Measurements from ENCODE around the gene WFDC10A. TPM values are rescaled to one million over a fixed set of nuclear protein-coding genes. Genes with fewer than 3 reads are reported as not detected.

WFDC10A gene
- total and polyA plus RNA-seq, 2 donors (not counting 3 experiments of a cell fraction or from before 2014, with no cell fraction given) = not detected

DNA sequence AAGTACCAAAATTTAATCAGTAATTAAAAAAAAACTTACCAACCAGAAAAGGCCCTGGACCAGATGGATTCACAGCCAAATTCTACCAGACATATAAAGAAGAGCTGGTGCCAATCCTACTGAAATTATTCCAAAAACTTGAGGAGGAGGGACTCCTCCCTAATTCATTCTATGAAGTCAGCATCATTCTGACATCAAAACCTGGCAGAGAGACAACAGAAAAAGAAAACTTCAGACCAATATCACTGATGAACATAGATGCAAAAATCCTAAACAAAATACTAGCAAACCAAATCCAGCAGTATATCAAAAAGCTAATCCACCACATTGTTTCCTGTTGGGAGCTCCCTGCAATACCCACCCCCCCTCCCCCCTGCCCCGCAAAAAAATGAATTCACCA is 40.6 kb downstream of the WFDC10A start, which contains the start of gene WFDC11:
TSS of gene WFDC11 (minus strand) at position 101 of the 400 bp plus-strand sequence. CDS start 19,639 bp downstream, outside the sequence.
- H3K27me3 ChIP-seq (ENCODE audit: control insufficient read depth in 2 of 2, insufficient read depth in 2 of 2, low read length in 2 of 2) = no peaks in the 10 kb centered on the region
- no peak within 1 kb of the TSS for H3K27ac ChIP-seq (ENCODE audit: insufficient read depth, low read depth, low read length)
- DNase-seq (ENCODE audit: low read depth, low spot score) (no peak), FAIRE-seq (no peak)
- H3K4me3 ChIP-seq (replicated peaks in 1 of 3; ENCODE audit: insufficient read depth in 1 of 3, low read depth in 1 of 3, low read length in 3 of 3) = no peak within 1 kb of the TSS
- H3K9ac ChIP-seq (replicated peaks; ENCODE audit: extremely low read depth, insufficient read depth, low read length) = no peak within 1 kb of the TSS
- no TSS peak for BruUV-seq (replicated peaks)
- no peaks in the 10 kb centered on the region for H3K9me1 ChIP-seq (replicated peaks; ENCODE audit: control insufficient read depth, extremely low read depth, insufficient read depth, low read length)
- no peaks in the 10 kb centered on the region for H3K79me2 ChIP-seq (ENCODE audit: control insufficient read depth, insufficient read depth, low read length)
- no peak within 1 kb of the TSS for H3K4me2 ChIP-seq (ENCODE audit: insufficient read depth, low read length)
- CTCF ChIA-PET = interaction anchor here (0.8 kb wide), 1 partner anchor 101 kb away, joined by 3 read pairs; no protein-coding TSS in a partner anchor
- POLR2A ChIA-PET = no interaction called here
- H3K9me3 ChIP-seq (replicated peaks; ENCODE audit: control insufficient read depth, insufficient read depth, low read length) = no peaks in the 10 kb centered on the region
- no peaks in the 10 kb centered on the region for H3K36me3 ChIP-seq (ENCODE audit: control insufficient read depth in 2 of 2, extremely low read depth in 1 of 2, insufficient read depth in 2 of 2, low read length in 2 of 2)
- H3K4me1 ChIP-seq (ENCODE audit: control insufficient read depth, extremely low read depth, insufficient read depth, low read length) = no peaks in the 10 kb centered on the region
- H4K20me1 ChIP-seq (replicated peaks; ENCODE audit: control insufficient read depth, extremely low read depth, insufficient read depth, low read length) = no peaks in the 10 kb centered on the region
- dilution Hi-C loops (cut with MboI; ENCODE audit: extremely low pct_ligation_motif_present, low sequenced_read_pairs) (no loop called here), intact Hi-C loops (cut with micrococcal nuclease) (no loop called here)
- no peak within 1 kb of the TSS for H2AFZ ChIP-seq (ENCODE audit: low read depth, low read length)
- TF ChIP-seq JUN (IDR thresholded peaks at IDR 0.05; ENCODE audit: borderline replicate concordance, insufficient read depth, insufficient read length, low read depth) (no peak), GATA2 (IDR thresholded peaks at IDR 0.05; ENCODE audit: insufficient read depth, insufficient read length, low read depth, low read length) (no peak), FOS (IDR thresholded peaks at IDR 0.05; ENCODE audit: borderline replicate concordance, insufficient read depth, low read length) (no peak), POLR2AphosphoS5 (IDR thresholded peaks at IDR 0.05; ENCODE audit: insufficient read depth, low read depth, low read length) (no peak)
- TF ChIP-seq, protein P1, sequence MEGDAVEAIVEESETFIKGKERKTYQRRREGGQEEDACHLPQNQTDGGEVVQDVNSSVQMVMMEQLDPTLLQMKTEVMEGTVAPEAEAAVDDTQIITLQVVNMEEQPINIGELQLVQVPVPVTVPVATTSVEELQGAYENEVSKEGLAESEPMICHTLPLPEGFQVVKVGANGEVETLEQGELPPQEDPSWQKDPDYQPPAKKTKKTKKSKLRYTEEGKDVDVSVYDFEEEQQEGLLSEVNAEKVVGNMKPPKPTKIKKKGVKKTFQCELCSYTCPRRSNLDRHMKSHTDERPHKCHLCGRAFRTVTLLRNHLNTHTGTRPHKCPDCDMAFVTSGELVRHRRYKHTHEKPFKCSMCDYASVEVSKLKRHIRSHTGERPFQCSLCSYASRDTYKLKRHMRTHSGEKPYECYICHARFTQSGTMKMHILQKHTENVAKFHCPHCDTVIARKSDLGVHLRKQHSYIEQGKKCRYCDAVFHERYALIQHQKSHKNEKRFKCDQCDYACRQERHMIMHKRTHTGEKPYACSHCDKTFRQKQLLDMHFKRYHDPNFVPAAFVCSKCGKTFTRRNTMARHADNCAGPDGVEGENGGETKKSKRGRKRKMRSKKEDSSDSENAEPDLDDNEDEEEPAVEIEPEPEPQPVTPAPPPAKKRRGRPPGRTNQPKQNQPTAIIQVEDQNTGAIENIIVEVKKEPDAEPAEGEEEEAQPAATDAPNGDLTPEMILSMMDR (IDR thresholded peaks at IDR 0.05; ENCODE audit: extremely low read depth in 1 of 2, insufficient read depth in 1 of 2, low read depth in 1 of 2, low read length in 2 of 2) = no peak

DNA sequence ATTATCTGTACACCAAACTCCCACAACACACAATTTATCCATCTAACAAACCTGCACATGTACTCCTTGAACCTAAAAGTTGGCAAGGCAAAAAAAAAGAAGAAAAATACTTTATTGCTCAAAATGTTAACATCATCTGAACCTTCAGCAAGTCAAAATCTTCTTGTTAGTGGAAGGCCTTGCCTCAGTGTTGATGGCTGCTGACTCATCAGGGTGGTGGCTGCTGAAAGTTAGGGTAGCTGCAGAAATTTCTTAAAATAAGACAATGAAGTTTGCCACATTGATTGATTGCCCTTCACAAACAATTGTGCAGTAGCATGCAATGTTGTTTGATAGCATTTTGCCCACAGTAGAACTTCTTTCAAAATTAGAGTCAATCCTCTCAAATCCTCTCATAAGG is 43.2 kb downstream of the WFDC10A start:
- POLR2A ChIA-PET = no interaction called here
- intact Hi-C loops (cut with micrococcal nuclease) = no loop called here

More for the DNA sequence above, 43.2 kb downstream of the WFDC10A start:
- H3K9ac ChIP-seq (replicated peaks; ENCODE audit: extremely low read depth, insufficient read depth, low read length) = no peak overlapping the region
- H3K4me2 ChIP-seq (ENCODE audit: insufficient read depth, low read length) = no peak overlapping the region
- H3K27ac ChIP-seq (ENCODE audit: insufficient read depth, low read depth, low read length) = no peak overlapping the region
- H3K27me3 ChIP-seq (ENCODE audit: control insufficient read depth in 2 of 2, insufficient read depth in 2 of 2, low read length in 2 of 2) = no peaks in the 10 kb centered on the region
- H3K4me3 ChIP-seq (replicated peaks in 1 of 3; ENCODE audit: insufficient read depth in 1 of 3, low read depth in 1 of 3, low read length in 3 of 3) = no peak overlapping the region
- H4K20me1 ChIP-seq (replicated peaks; ENCODE audit: control insufficient read depth, extremely low read depth, insufficient read depth, low read length) = no peaks in the 10 kb centered on the region
- no peak overlapping the region for H2AFZ ChIP-seq (ENCODE audit: low read depth, low read length)
- TF ChIP-seq GATA2 (IDR thresholded peaks at IDR 0.05; ENCODE audit: insufficient read depth, insufficient read length, low read depth, low read length) = no peak
- TF ChIP-seq POLR2AphosphoS5 (IDR thresholded peaks at IDR 0.05; ENCODE audit: insufficient read depth, low read depth, low read length) = no peak
- no peak for TF ChIP-seq FOS (IDR thresholded peaks at IDR 0.05; ENCODE audit: borderline replicate concordance, insufficient read depth, low read length)
- TF ChIP-seq JUN (IDR thresholded peaks at IDR 0.05; ENCODE audit: borderline replicate concordance, insufficient read depth, insufficient read length, low read depth) = no peak
- TF ChIP-seq, protein P1 (IDR thresholded peaks at IDR 0.05; ENCODE audit: extremely low read depth in 1 of 2, insufficient read depth in 1 of 2, low read depth in 1 of 2, low read length in 2 of 2) = no peak
- no peak for TF ChIP-seq EZH2 (IDR thresholded peaks at IDR 0.05; ENCODE audit: borderline replicate concordance, low read depth, low read length, severe bottlenecking)
- TF ChIP-seq POLR2A (IDR thresholded peaks at IDR 0.05; ENCODE audit: low read depth, low read length) = no peak
- no peak for TF ChIP-seq MYC (IDR thresholded peaks at IDR 0.05; ENCODE audit: low read depth, low read length)
- TF ChIP-seq, protein P2, sequence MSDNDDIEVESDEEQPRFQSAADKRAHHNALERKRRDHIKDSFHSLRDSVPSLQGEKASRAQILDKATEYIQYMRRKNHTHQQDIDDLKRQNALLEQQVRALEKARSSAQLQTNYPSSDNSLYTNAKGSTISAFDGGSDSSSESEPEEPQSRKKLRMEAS (IDR thresholded peaks at IDR 0.05; ENCODE audit: insufficient read depth, insufficient read length) = no peak
- BruUV-seq (replicated peaks) = no TSS peak
- no peaks in the 10 kb centered on the region for H3K4me1 ChIP-seq (ENCODE audit: control insufficient read depth, extremely low read depth, insufficient read depth, low read length)
- dilution Hi-C loops (cut with MboI; ENCODE audit: extremely low pct_ligation_motif_present, low sequenced_read_pairs) = no loop called here
- DNase-seq (ENCODE audit: low read depth, low spot score) (no peak), FAIRE-seq (no peak)
- H3K36me3 ChIP-seq (ENCODE audit: control insufficient read depth in 2 of 2, extremely low read depth in 1 of 2, insufficient read depth in 2 of 2, low read length in 2 of 2) = no peaks in the 10 kb centered on the region
- CTCF ChIA-PET = interaction anchor here (1.0 kb wide), 1 partner anchor 43 kb away, joined by 3 read pairs; the partner anchor contains the start of gene WFDC10A
- no peaks in the 10 kb centered on the region for H3K9me1 ChIP-seq (replicated peaks; ENCODE audit: control insufficient read depth, extremely low read depth, insufficient read depth, low read length)
- H3K79me2 ChIP-seq (ENCODE audit: control insufficient read depth, insufficient read depth, low read length) = no peaks in the 10 kb centered on the region
- no peaks in the 10 kb centered on the region for H3K9me3 ChIP-seq (replicated peaks; ENCODE audit: control insufficient read depth, insufficient read depth, low read length)
